Progenitor cell of endocrine pancreas (in vitro differentiated cells): ENCODE measurements around the gene CCNB1. TPM values are rescaled to one million over a fixed set of nuclear protein-coding genes. Genes with fewer than 3 reads are reported as not detected.

ENCODE experiments used
- DNase-seq: peaks from one replicate; pipeline ENCODE4 v3.0.0; 2021; ENCODE audit warnings: low spot score; ENCODE audit not compliant: unreplicated experiment
- H3K27ac Mint-ChIP-seq: 2 replicates; pipeline ENCODE4 v1.8.0; 2021; ENCODE audit warnings: mild to moderate bottlenecking, moderate library complexity, mixed read lengths
- H3K27me3 Mint-ChIP-seq: 2 replicates; pipeline ENCODE4 v1.8.0; 2021; ENCODE audit warnings: mixed read lengths
- H3K36me3 Mint-ChIP-seq: 2 replicates; pipeline ENCODE4 v1.8.0; 2022; ENCODE audit warnings: mixed read lengths; ENCODE audit not compliant: insufficient read depth
- H3K4me1 Mint-ChIP-seq: 2 replicates; pipeline ENCODE4 v1.8.0; 2021; ENCODE audit warnings: low read depth, mixed read lengths
- H3K4me3 Mint-ChIP-seq: 2 replicates; pipeline ENCODE4 v1.8.0; 2021; ENCODE audit warnings: low read depth, mild to moderate bottlenecking, moderate library complexity, mixed read lengths
- H3K9me3 Mint-ChIP-seq: 2 replicates; pipeline ENCODE4 v1.8.0; 2021; ENCODE audit warnings: low read depth, mixed read lengths
- CTCF ChIP-seq: fragments of 200-600 bp; sonication (generic); IDR thresholded peaks from one replicate; pipeline ENCODE4 v1.5.0; 2021; ENCODE audit warnings: antibody characterized with exemption, mild to moderate bottlenecking; ENCODE audit not compliant: unreplicated experiment
- long read RNA-seq: library from polyadenylated mRNA; unstranded; transcript quantifications from one replicate; pipeline ENCODE4 v2.0.0, GENCODE V29; 2020
- total RNA-seq: library from RNA; stranded (reverse); gene quantifications from 2 replicates; pipeline ENCODE4 v1.2.1, GENCODE V29; 2021

Gene CCNB1
- 104 and 105 TPM in 2 replicates for total RNA-seq
- long read RNA-seq, transcript CCNB1-201 (9 exons, 2,169 nt), result major isoform, 502 of 550 reads
- long read RNA-seq, partial matches to known transcripts, result 1 of 550 reads
- long read RNA-seq, other reads (novel, unspliced or antisense), result 44 of 550 reads

GRCh38 chr5:69166686-69167492, at the start of gene CCNB1:
CCNB1 (plus strand) TSS chr5:69167150; CDS start chr5:69167263, 113 bp downstream.
- DNase-seq, result peak; percentile 96
- H3K4me3 Mint-ChIP-seq, result peak within 1 kb of the TSS; percentile 97
- TF ChIP-seq CTCF, result no peak
- no peaks in the 10 kb centered on the region for H3K27me3 Mint-ChIP-seq
- peaks cover 8% of the 10 kb centered on the region for H3K9me3 Mint-ChIP-seq
- peaks cover 17% of the 10 kb centered on the region for H3K4me1 Mint-ChIP-seq
- peak within 1 kb of the TSS; percentile 98 for H3K27ac Mint-ChIP-seq
- peaks cover 18% of the 10 kb centered on the region for H3K36me3 Mint-ChIP-seq

- H3K36me3 Mint-ChIP-seq, result peaks cover 29% of the 10 kb centered on the region
- H3K9me3 Mint-ChIP-seq, result no peaks in the 10 kb centered on the region
- no peak overlapping the region for H3K4me3 Mint-ChIP-seq
- DNase-seq, result no peak
- no peaks in the 10 kb centered on the region for H3K4me1 Mint-ChIP-seq
- H3K27ac Mint-ChIP-seq, result no peak overlapping the region
- no peaks in the 10 kb centered on the region for H3K27me3 Mint-ChIP-seq
- TF ChIP-seq CTCF, result no peak
Measured at GRCh38 chr5:69129413-69129812, 37.5 kb upstream of the CCNB1 start.

GRCh38 chr5:69130241-69130640, 36.7 kb upstream of the CCNB1 start:
- no peak overlapping the region for H3K27ac Mint-ChIP-seq
- no peak overlapping the region for H3K4me3 Mint-ChIP-seq
- H3K9me3 Mint-ChIP-seq, result no peaks in the 10 kb centered on the region
- TF ChIP-seq CTCF, result no peak
- H3K4me1 Mint-ChIP-seq, result no peaks in the 10 kb centered on the region
- DNase-seq, result no peak
- peaks cover 28% of the 10 kb centered on the region for H3K36me3 Mint-ChIP-seq
- no peaks in the 10 kb centered on the region for H3K27me3 Mint-ChIP-seq

GRCh38 chr5:69131304-69131703, 35.6 kb upstream of the CCNB1 start:
- Mint-ChIP-seq H3K27me3 (no peaks in the 10 kb centered on the region), H3K36me3 (peaks cover 24% of the 10 kb centered on the region), H3K4me3 (no peak overlapping the region), H3K4me1 (no peaks in the 10 kb centered on the region), H3K27ac (no peak overlapping the region), H3K9me3 (no peaks in the 10 kb centered on the region)
- no peak for TF ChIP-seq CTCF
- no peak for DNase-seq

- DNase-seq, result no peak
- Mint-ChIP-seq H3K9me3 (no peaks in the 10 kb centered on the region), H3K27ac (no peak overlapping the region), H3K27me3 (no peaks in the 10 kb centered on the region), H3K4me3 (no peak overlapping the region), H3K36me3 (peaks cover 11% of the 10 kb centered on the region), H3K4me1 (no peaks in the 10 kb centered on the region)
- TF ChIP-seq CTCF, result no peak
Measured at GRCh38 chr5:69134126-69134525, 32.8 kb upstream of the CCNB1 start.
